Liver (tissue), 9 donors: ENCODE results near the gene NEBL. TPM values are rescaled to one million over a fixed set of nuclear protein-coding genes. Genes with fewer than 3 reads are reported as not detected.

Experiments
- DNase-seq: peaks from one replicate; pipeline ENCODE4 v3.0.0-alpha.2; 2017; ENCODE audit warnings: low spot score
- H3K27ac ChIP-seq, 2 donors: one replicate each; pipeline ENCODE4 v1.7.0; 2013; ENCODE audit warnings: inconsistent platforms in 2 of 2, low read length in 2 of 2, control low read depth in 1 of 2, low read depth in 1 of 2, mild to moderate bottlenecking in 1 of 2
- H3K27me3 ChIP-seq, 4 donors: one replicate each; pipeline versions ENCODE4 v1.6.1 to v1.7.0; 2013; ENCODE audit warnings: low read length in 3 of 4, inconsistent platforms in 1 of 4, mild to moderate bottlenecking in 1 of 4, moderate library complexity in 1 of 4; ENCODE audit not compliant: control insufficient read depth in 4 of 4, insufficient read depth in 4 of 4
- H3K36me3 ChIP-seq, 4 donors: one replicate each; pipeline versions ENCODE4 v1.6.1 to v1.7.0; 2013; ENCODE audit warnings: low read length in 3 of 4, mild to moderate bottlenecking in 3 of 4, low read depth in 1 of 4, moderate library complexity in 1 of 4; ENCODE audit not compliant: control insufficient read depth in 4 of 4, insufficient read depth in 3 of 4
- H3K4me1 ChIP-seq, 4 donors: one replicate each; pipeline versions ENCODE4 v1.6.1 to v1.7.0; 2013; ENCODE audit warnings: low read length in 3 of 4, mild to moderate bottlenecking in 3 of 4, moderate library complexity in 1 of 4; ENCODE audit not compliant: control insufficient read depth in 4 of 4, insufficient read depth in 4 of 4
- H3K4me3 ChIP-seq, 3 donors: one replicate each; pipeline versions ENCODE4 v1.6.1 to v1.7.0; 2013; ENCODE audit warnings: low read length in 3 of 3, control low read depth in 1 of 3, low read depth in 1 of 3, mild to moderate bottlenecking in 1 of 3
- H3K9ac ChIP-seq, 2 donors: one replicate each; pipeline ENCODE4 v1.7.0; 2013; ENCODE audit warnings: low read length in 2 of 2, mild to moderate bottlenecking in 2 of 2, moderate library complexity in 2 of 2, control low read depth in 1 of 2, low read depth in 1 of 2
- H3K9me3 ChIP-seq, 4 donors: one replicate each; pipeline versions ENCODE4 v1.6.1 to v1.7.0; 2013; ENCODE audit warnings: low read length in 3 of 4; ENCODE audit not compliant: control insufficient read depth in 4 of 4
- FOXA1 ChIP-seq: IDR thresholded peaks from 2 replicates; pipeline ENCODE4 v1.6.1; 2016; ENCODE audit warnings: antibody characterized with exemption
- FOXA2 ChIP-seq: IDR thresholded peaks from 2 replicates; pipeline ENCODE4 v1.6.1; 2016; ENCODE audit warnings: antibody characterized with exemption
- GABPA ChIP-seq, 2 donors: IDR thresholded peaks in 1 of 2; conservative IDR thresholded peaks in 1 of 2; 2 replicates each; pipeline ENCODE4 v1.6.1; 2016; ENCODE audit warnings: antibody characterized with exemption in 2 of 2, mild to moderate bottlenecking in 1 of 2, moderate library complexity in 1 of 2
- HNF4A ChIP-seq, 2 donors: conservative IDR thresholded peaks; 2 replicates each; pipeline ENCODE4 v1.6.1; 2016; ENCODE audit warnings: antibody characterized with exemption in 2 of 2, mild to moderate bottlenecking in 2 of 2
- HNF4G ChIP-seq: IDR thresholded peaks from 2 replicates; pipeline ENCODE4 v1.6.1; 2016; ENCODE audit warnings: antibody characterized with exemption
- JUND ChIP-seq, 2 donors: IDR thresholded peaks; 2 replicates each; pipeline ENCODE4 v1.6.1; 2016; ENCODE audit warnings: antibody characterized with exemption in 2 of 2
- NR2F2 ChIP-seq: IDR thresholded peaks from 2 replicates; pipeline ENCODE4 v1.6.1; 2016; ENCODE audit warnings: antibody characterized with exemption
- RAD21 ChIP-seq, 2 donors: IDR thresholded peaks; 2 replicates each; pipeline ENCODE4 v1.6.1; 2016; ENCODE audit warnings: antibody characterized with exemption in 2 of 2, mild to moderate bottlenecking in 2 of 2
- RXRA ChIP-seq, 2 donors: IDR thresholded peaks; 2 replicates each; pipeline ENCODE4 v1.6.1; 2017 to 2018; ENCODE audit warnings: antibody characterized with exemption in 2 of 2, mild to moderate bottlenecking in 1 of 2
- SP1 ChIP-seq: IDR thresholded peaks from 2 replicates; pipeline ENCODE4 v1.6.1; 2018; ENCODE audit warnings: antibody characterized with exemption, mild to moderate bottlenecking
- TAF1 ChIP-seq: conservative IDR thresholded peaks from 2 replicates; pipeline ENCODE4 v1.6.1; 2016; ENCODE audit warnings: antibody characterized with exemption, mild to moderate bottlenecking
- YY1 ChIP-seq: IDR thresholded peaks from 2 replicates; pipeline ENCODE4 v1.6.1; 2016; ENCODE audit warnings: antibody characterized with exemption, mild to moderate bottlenecking
- WGBS: extraction: QIAGEN DNeasy Blood & Tissue Kit; methylation state at CpG from one replicate; pipeline ENCODE4 v1.1.7; 2013; 5-methylcytosine and 5-hydroxymethylcytosine counted together
- polyA plus RNA-seq, 2 donors: library from polyadenylated mRNA; stranded (reverse) in 1 of 2; unstranded in 1 of 2; fragments of 200-250 nt in 1 of 2; fragments of >200 nt in 1 of 2; fragmentation: Nextera tagmentation in 1 of 2; extraction: Ambion mirVana in 1 of 2; gene quantifications; one replicate each; pipeline versions ENCODE4 v1.2.1 to v1.2.3, GENCODE V29; 2013 to 2015
- total RNA-seq, 2 donors: library from RNA; depleted of rRNA; stranded (reverse); fragments of >200 nt; gene quantifications; one replicate each; pipeline ENCODE4 v1.2.3, GENCODE V29; 2014
- TF ChIP-seq, protein P1 (sequence below): IDR thresholded peaks from 2 replicates; pipeline ENCODE4 v1.6.1; 2016; ENCODE audit warnings: antibody characterized with exemption
- TF ChIP-seq, protein P2 (sequence below): fragments of 150-350 bp; IDR thresholded peaks from 2 replicates; pipeline ENCODE4 v1.5.1; 2017; ENCODE audit warnings: improper control_type of control experiment, low read depth, low read length; ENCODE audit not compliant: missing input control
- TF ChIP-seq, protein P3 (sequence below): IDR thresholded peaks from 2 replicates; pipeline ENCODE4 v1.6.1; 2016; ENCODE audit warnings: antibody characterized with exemption
- TF ChIP-seq, protein P4 (sequence below): IDR thresholded peaks from 2 replicates; pipeline ENCODE4 v1.6.1; 2016; ENCODE audit warnings: antibody characterized with exemption
- donor health status: healthy.
- donor health status: healthy.
- donor health status: healthy.
- donor health status: healthy.
- donor health status: healthy.

NEBL gene
- total and polyA plus RNA-seq, 4 donors: 0.22 to 1.8 (median 0.81) TPM

DNA sequence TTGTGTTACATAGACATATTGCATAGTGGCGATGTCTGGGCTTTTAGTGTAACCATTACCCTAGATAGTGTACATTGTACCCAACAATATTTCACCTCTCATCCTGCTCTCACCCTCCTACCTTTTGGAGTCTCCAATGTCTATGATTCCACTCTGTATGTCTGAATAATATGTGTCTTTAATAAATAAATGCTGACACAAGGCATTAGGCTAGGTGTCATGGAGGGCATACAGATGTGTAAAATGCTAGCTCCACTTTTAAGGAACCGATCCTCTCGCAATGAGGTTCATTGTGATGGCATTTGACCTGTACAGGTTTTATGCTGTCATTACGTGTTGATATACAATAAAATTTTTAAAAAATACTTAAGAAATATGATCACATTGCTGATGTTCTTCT is 74.3 kb downstream of the NEBL start:
- no peak overlapping the region for H3K9ac ChIP-seq
- TF ChIP-seq GABPA (IDR thresholded peaks at IDR 0.05 in 1 of 2, conservative IDR thresholded peaks at IDR 0.05 in 1 of 2): no peak
- no peak for TF ChIP-seq RXRA (IDR thresholded peaks at IDR 0.05)
- TF ChIP-seq, protein P1, sequence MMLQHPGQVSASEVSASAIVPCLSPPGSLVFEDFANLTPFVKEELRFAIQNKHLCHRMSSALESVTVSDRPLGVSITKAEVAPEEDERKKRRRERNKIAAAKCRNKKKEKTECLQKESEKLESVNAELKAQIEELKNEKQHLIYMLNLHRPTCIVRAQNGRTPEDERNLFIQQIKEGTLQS: no peak
- TF ChIP-seq YY1: no peak
- TF ChIP-seq, protein P2, sequence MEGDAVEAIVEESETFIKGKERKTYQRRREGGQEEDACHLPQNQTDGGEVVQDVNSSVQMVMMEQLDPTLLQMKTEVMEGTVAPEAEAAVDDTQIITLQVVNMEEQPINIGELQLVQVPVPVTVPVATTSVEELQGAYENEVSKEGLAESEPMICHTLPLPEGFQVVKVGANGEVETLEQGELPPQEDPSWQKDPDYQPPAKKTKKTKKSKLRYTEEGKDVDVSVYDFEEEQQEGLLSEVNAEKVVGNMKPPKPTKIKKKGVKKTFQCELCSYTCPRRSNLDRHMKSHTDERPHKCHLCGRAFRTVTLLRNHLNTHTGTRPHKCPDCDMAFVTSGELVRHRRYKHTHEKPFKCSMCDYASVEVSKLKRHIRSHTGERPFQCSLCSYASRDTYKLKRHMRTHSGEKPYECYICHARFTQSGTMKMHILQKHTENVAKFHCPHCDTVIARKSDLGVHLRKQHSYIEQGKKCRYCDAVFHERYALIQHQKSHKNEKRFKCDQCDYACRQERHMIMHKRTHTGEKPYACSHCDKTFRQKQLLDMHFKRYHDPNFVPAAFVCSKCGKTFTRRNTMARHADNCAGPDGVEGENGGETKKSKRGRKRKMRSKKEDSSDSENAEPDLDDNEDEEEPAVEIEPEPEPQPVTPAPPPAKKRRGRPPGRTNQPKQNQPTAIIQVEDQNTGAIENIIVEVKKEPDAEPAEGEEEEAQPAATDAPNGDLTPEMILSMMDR: no peak
- no peak for TF ChIP-seq HNF4A (conservative IDR thresholded peaks at IDR 0.05)
- no peak for TF ChIP-seq SP1
- no peak for TF ChIP-seq TAF1
- TF ChIP-seq FOXA1: no peak
- TF ChIP-seq, protein P3, sequence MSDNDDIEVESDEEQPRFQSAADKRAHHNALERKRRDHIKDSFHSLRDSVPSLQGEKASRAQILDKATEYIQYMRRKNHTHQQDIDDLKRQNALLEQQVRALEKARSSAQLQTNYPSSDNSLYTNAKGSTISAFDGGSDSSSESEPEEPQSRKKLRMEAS: no peak
- no peak for TF ChIP-seq JUND (IDR thresholded peaks at IDR 0.05)
- TF ChIP-seq, protein P4, sequence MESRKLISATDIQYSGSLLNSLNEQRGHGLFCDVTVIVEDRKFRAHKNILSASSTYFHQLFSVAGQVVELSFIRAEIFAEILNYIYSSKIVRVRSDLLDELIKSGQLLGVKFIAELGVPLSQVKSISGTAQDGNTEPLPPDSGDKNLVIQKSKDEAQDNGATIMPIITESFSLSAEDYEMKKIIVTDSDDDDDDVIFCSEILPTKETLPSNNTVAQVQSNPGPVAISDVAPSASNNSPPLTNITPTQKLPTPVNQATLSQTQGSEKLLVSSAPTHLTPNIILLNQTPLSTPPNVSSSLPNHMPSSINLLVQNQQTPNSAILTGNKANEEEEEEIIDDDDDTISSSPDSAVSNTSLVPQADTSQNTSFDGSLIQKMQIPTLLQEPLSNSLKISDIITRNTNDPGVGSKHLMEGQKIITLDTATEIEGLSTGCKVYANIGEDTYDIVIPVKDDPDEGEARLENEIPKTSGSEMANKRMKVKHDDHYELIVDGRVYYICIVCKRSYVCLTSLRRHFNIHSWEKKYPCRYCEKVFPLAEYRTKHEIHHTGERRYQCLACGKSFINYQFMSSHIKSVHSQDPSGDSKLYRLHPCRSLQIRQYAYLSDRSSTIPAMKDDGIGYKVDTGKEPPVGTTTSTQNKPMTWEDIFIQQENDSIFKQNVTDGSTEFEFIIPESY: no peak
- 95% methylated on average over 4 of the region's 4 CpGs for WGBS

DNA sequence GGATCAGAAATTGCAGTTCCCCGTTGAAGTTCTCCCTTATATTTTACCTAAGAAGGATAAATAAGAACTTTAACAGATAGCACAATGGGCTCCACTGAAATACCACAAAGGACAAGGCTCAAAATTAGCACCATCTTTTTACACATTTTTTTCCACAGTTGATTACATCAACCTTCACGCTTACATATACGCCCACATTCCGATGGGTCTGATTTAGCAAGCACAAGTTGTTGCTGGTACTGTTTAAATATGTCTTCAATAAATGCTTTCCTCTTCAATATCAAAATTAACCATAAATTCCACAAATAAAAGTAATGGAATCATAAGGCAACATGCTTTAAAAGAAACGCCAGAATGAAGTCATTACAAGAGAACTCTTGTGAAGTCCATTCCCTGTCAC is 79.5 kb downstream of the NEBL start:
- H3K9ac ChIP-seq: no peak overlapping the region
- H3K27ac ChIP-seq: no peak overlapping the region
- no peak for TF ChIP-seq GABPA (IDR thresholded peaks at IDR 0.05 in 1 of 2, conservative IDR thresholded peaks at IDR 0.05 in 1 of 2)
- no peak for TF ChIP-seq SP1
- TF ChIP-seq HNF4A (conservative IDR thresholded peaks at IDR 0.05): no peak
- TF ChIP-seq RXRA (IDR thresholded peaks at IDR 0.05): no peak
- no peak for TF ChIP-seq NR2F2
- TF ChIP-seq, protein P3: no peak
- no peak for TF ChIP-seq RAD21 (IDR thresholded peaks at IDR 0.05)
- TF ChIP-seq, protein P4: no peak
- TF ChIP-seq, protein P1: no peak
- TF ChIP-seq YY1: no peak
- TF ChIP-seq, protein P2: no peak
- TF ChIP-seq FOXA1: no peak
- TF ChIP-seq FOXA2: no peak
- no peak for TF ChIP-seq HNF4G
- H3K27me3 ChIP-seq: no peaks in the 10 kb centered on the region
- no peak for DNase-seq
- H3K9me3 ChIP-seq: no peaks in the 10 kb centered on the region
- no peaks in the 10 kb centered on the region for H3K4me1 ChIP-seq
- peaks cover 0 to 2% (median under 1%) of the 10 kb centered on the region in 4 donors for H3K36me3 ChIP-seq
- WGBS: 95% methylated on average over 5 of the region's 5 CpGs
- H3K4me3 ChIP-seq: no peak overlapping the region

More for the DNA sequence above, 74.3 kb downstream of the NEBL start:
- no peak for DNase-seq
- Histone ChIP-seq H3K4me3 (no peak overlapping the region), H3K27ac (no peak overlapping the region), H3K4me1 (no peaks in the 10 kb centered on the region), H3K27me3 (no peaks in the 10 kb centered on the region), H3K36me3 (peaks cover 0 to 4% (median 2%) of the 10 kb centered on the region in 4 donors), H3K9me3 (no peaks in the 10 kb centered on the region)
